Hepatocyte (in vitro differentiated cells): ENCODE measurements around the gene ANGPTL7. TPM values are rescaled to one million over a fixed set of nuclear protein-coding genes. Genes with fewer than 3 reads are reported as not detected.
"Not testable (repeated sequence)": the region's sequence is repeated elsewhere in the genome, so short reads cannot be mapped to it uniquely, and the experiment has no call there.

Experiments used
- DNase-seq: peaks from one replicate; pipeline ENCODE4 v3.0.0-alpha.2; 2016; ENCODE audit warnings: low spot score
- H2AFZ ChIP-seq: fragments of 200-600 bp; sonication (generic); 2 replicates; pipeline ENCODE4 v1.6.0; 2016; ENCODE audit warnings: antibody characterized with exemption, mild to moderate bottlenecking
- H3K27ac ChIP-seq: fragments of 200-600 bp; sonication (generic); 2 replicates; pipeline ENCODE4 v1.5.1; 2016; ENCODE audit warnings: mild to moderate bottlenecking
- H3K27me3 ChIP-seq: fragments of 200-600 bp; sonication (generic); 2 replicates; pipeline ENCODE4 v1.6.1; 2016
- H3K36me3 ChIP-seq: fragments of 200-600 bp; sonication (generic); replicated peaks from 2 replicates; pipeline ENCODE4 v1.5.1; 2016; ENCODE audit warnings: low read depth; ENCODE audit not compliant: insufficient read depth
- H3K4me1 ChIP-seq: fragments of 200-600 bp; sonication (generic); 2 replicates; pipeline ENCODE4 v1.5.1; 2016; ENCODE audit warnings: mild to moderate bottlenecking, moderate library complexity; ENCODE audit not compliant: insufficient read depth
- H3K4me2 ChIP-seq: fragments of 200-600 bp; sonication (generic); 2 replicates; pipeline ENCODE4 v1.6.0; 2016
- H3K4me3 ChIP-seq: fragments of 200-600 bp; sonication (generic); 2 replicates; pipeline ENCODE4 v1.5.1; 2016; ENCODE audit warnings: mild to moderate bottlenecking
- H3K79me2 ChIP-seq: fragments of 200-600 bp; sonication (generic); 2 replicates; pipeline ENCODE4 v1.6.0; 2017; ENCODE audit warnings: mild to moderate bottlenecking
- H3K9me2 ChIP-seq: fragments of 200-600 bp; sonication (generic); replicated peaks from 2 replicates; pipeline ENCODE4 v1.6.0; 2017; ENCODE audit warnings: mild to moderate bottlenecking; ENCODE audit not compliant: insufficient read depth
- H3K9me3 ChIP-seq: fragments of 200-600 bp; sonication (generic); 2 replicates; pipeline ENCODE4 v1.5.1; 2016; ENCODE audit warnings: low read depth, mild to moderate bottlenecking
- H4K20me1 ChIP-seq: fragments of 200-600 bp; sonication (generic); 2 replicates; pipeline ENCODE4 v1.6.0; 2016; ENCODE audit warnings: mild to moderate bottlenecking; ENCODE audit not compliant: insufficient read depth, poor library complexity, severe bottlenecking
- EZH2 ChIP-seq: fragments of 200-600 bp; sonication (generic); IDR thresholded peaks from 2 replicates; pipeline ENCODE4 v1.6.1; 2016; ENCODE audit warnings: antibody characterized with exemption, mild to moderate bottlenecking, borderline replicate concordance
- EZH2phosphoT487 ChIP-seq: fragments of 200-600 bp; sonication (generic); IDR thresholded peaks from one replicate; pipeline ENCODE4 v1.6.1; 2018; ENCODE audit warnings: antibody characterized with exemption, mild to moderate bottlenecking, low read depth, moderate library complexity; ENCODE audit not compliant: unreplicated experiment, severe bottlenecking
- WGBS: methylation state at CpG from one replicate; pipeline ENCODE4 v1.1.6; 2016; ENCODE audit warnings: low lambda C conversion rate; ENCODE audit errors: missing lambda C conversion rate; 5-methylcytosine and 5-hydroxymethylcytosine counted together
- polyA plus RNA-seq: library from polyadenylated mRNA; unstranded; fragments of >200 nt; fragmentation: Nextera tagmentation; extraction: Ambion mirVana; gene quantifications from 2 replicates; pipeline ENCODE4 v1.2.1, GENCODE V29; 2016
- total RNA-seq: library from RNA; depleted of rRNA; stranded (reverse); fragments of >200 nt; gene quantifications from 2 replicates; pipeline ENCODE4 v1.2.3, GENCODE V29; 2014
- TF ChIP-seq, protein P1 (sequence below): fragments of 200-600 bp; sonication (generic); IDR thresholded peaks from 2 replicates; pipeline ENCODE4 v1.5.1; 2016; ENCODE audit warnings: antibody characterized with exemption, mild to moderate bottlenecking; ENCODE audit not compliant: poor library complexity

The ANGPTL7 gene
- total and polyA plus RNA-seq, 2 experiments from 2014 or later: 25.6 to 50.5 TPM

DNA sequence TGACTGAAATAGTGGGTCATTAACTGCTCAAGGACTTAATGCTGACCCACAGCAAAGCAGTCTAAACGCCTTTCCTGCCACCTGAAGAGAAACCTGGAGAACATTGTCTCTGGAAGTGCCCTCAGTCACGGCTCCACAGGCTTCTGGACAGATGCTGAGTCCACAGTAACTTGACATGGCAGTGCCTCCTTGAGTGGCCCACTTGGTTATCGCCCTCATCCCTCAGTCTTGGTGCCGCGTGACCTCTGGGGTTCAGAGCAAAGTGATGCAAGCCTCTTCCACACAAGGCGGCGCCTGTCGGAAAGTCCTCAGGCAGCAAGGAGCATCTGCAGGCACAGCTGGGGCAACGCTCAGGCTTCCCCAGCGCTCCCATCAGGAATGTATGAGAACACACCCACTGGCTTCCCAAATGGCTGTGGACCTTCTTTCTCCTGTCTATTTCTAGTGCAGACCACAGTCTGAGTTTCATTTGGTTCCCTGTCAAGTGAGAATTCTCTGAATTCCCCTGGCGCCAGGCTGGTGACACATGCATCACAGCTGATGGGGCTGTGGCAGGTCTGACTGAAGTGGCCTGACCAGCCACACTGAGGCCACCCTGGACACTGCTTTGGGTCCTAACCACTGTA lies 13.0 kb upstream of the ANGPTL7 start:
- WGBS: 92% methylated on average over 11 of the region's 11 CpGs
- H3K36me3 ChIP-seq: no peaks in the 10 kb centered on the region
- H3K27me3 ChIP-seq: no peaks in the 10 kb centered on the region
- H3K4me1 ChIP-seq: peaks cover 18% of the 10 kb centered on the region
- no peak for DNase-seq
- H3K4me3 ChIP-seq: no peak overlapping the region
- no peaks in the 10 kb centered on the region for H3K79me2 ChIP-seq
- H3K9me2 ChIP-seq: no peaks in the 10 kb centered on the region
- no peaks in the 10 kb centered on the region for H4K20me1 ChIP-seq
- H3K27ac ChIP-seq: no peak overlapping the region
- H2AFZ ChIP-seq: no peak overlapping the region
- H3K9me3 ChIP-seq: no peaks in the 10 kb centered on the region
- TF ChIP-seq EZH2phosphoT487: no peak
- TF ChIP-seq EZH2: no peak
- TF ChIP-seq, protein P1, sequence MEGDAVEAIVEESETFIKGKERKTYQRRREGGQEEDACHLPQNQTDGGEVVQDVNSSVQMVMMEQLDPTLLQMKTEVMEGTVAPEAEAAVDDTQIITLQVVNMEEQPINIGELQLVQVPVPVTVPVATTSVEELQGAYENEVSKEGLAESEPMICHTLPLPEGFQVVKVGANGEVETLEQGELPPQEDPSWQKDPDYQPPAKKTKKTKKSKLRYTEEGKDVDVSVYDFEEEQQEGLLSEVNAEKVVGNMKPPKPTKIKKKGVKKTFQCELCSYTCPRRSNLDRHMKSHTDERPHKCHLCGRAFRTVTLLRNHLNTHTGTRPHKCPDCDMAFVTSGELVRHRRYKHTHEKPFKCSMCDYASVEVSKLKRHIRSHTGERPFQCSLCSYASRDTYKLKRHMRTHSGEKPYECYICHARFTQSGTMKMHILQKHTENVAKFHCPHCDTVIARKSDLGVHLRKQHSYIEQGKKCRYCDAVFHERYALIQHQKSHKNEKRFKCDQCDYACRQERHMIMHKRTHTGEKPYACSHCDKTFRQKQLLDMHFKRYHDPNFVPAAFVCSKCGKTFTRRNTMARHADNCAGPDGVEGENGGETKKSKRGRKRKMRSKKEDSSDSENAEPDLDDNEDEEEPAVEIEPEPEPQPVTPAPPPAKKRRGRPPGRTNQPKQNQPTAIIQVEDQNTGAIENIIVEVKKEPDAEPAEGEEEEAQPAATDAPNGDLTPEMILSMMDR: no peak
- no peak overlapping the region for H3K4me2 ChIP-seq

GRCh38 chr1:11178021-11179015 lies 10.8 kb upstream of the ANGPTL7 start:
- Histone ChIP-seq H3K4me3 (no peak overlapping the region), H3K4me2 (no peak overlapping the region), H3K36me3 (no peaks in the 10 kb centered on the region), H2AFZ (no peak overlapping the region), H3K79me2 (no peaks in the 10 kb centered on the region), H3K27me3 (no peaks in the 10 kb centered on the region), H4K20me1 (no peaks in the 10 kb centered on the region), H3K9me2 (no peaks in the 10 kb centered on the region), H3K27ac (no peak overlapping the region), H3K9me3 (no peaks in the 10 kb centered on the region), H3K4me1 (peaks cover 18% of the 10 kb centered on the region)
- no peak for TF ChIP-seq EZH2phosphoT487
- TF ChIP-seq, protein P1: no peak
- TF ChIP-seq EZH2: no peak
- no peak for DNase-seq
- WGBS: 72% methylated on average over 7 of the region's 7 CpGs

GRCh38 chr1:11179125-11179524 lies 10.0 kb upstream of the ANGPTL7 start:
- Histone ChIP-seq H4K20me1 (no peaks in the 10 kb centered on the region), H3K9me2 (no peaks in the 10 kb centered on the region), H3K4me2 (no peak overlapping the region), H3K4me1 (peaks cover 16% of the 10 kb centered on the region), H3K79me2 (no peaks in the 10 kb centered on the region), H3K27ac (no peak overlapping the region), H2AFZ (no peak overlapping the region), H3K4me3 (no peak overlapping the region), H3K27me3 (no peaks in the 10 kb centered on the region), H3K36me3 (no peaks in the 10 kb centered on the region), H3K9me3 (no peaks in the 10 kb centered on the region)
- TF ChIP-seq EZH2 (no peak), EZH2phosphoT487 (no peak)
- TF ChIP-seq, protein P1: no peak
- DNase-seq: no peak

DNA sequence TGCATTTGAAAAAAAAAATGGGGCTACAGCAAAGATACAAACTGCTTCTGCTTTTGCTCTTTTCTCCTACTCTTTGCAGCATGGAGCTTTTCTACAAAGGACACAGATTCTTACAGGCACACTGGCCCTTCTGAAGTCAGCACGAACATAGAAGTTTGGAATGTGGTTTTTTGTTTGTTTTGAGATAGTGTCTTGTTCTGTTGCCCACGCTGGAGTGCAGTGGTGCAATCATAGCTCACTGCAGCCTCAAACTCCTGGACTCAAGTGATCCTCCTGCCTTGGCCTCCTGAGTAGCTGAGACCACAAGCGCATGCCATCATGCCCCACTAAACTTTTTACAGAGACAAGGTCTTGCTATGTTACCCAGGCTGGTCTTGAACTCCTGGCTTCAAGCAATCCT lies 9.4 kb upstream of the ANGPTL7 start:
- not testable (repeated sequence) for H3K79me2 ChIP-seq, H3K9me3 ChIP-seq, H3K27me3 ChIP-seq, H3K9me2 ChIP-seq, H3K4me2 ChIP-seq, H3K4me3 ChIP-seq, DNase-seq, H3K27ac ChIP-seq, H4K20me1 ChIP-seq, H2AFZ ChIP-seq, H3K4me1 ChIP-seq, H3K36me3 ChIP-seq
- 72% methylated on average over 3 of the region's 3 CpGs for WGBS
